Stimulated activated CD8-positive, alpha-beta memory T cell treated with anti-CD3 and anti-CD28 coated beads, Interleukin-15, amount 100 ng/mL, for 48 hours (primary cell): Measurements from ENCODE around the gene CACNA2D3.

ENCODE experiments used
- DNase-seq, 2 donors: peaks; one replicate each; pipeline ENCODE4 v3.0.0-alpha.2; 2020; ENCODE audit warnings: low read depth in 2 of 2

The CACNA2D3 gene

GRCh38 chr3:54745843-54746242 lies 623.5 kb downstream of the CACNA2D3 start:
- no peak for DNase-seq

DNA sequence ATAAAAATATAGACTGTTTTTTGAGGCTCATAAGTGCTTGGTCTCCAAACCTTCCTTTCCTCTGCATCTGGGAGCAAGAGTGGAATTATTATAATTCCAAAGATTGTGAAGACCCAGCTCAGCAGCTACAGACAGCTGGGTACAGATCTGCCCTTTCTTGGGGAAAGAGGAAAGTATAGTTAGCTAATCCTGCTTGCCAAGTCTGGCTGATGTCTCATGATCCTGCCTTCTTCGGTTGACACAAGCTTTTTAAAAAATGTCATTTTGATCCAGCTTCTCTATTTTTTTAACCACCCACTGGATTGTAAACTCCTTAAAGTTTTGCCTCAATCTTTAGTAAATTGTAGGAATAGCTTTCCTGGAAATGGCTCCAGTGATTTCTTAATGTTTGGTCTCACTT lies 624.4 kb downstream of the CACNA2D3 start:
- no peak for DNase-seq

DNA sequence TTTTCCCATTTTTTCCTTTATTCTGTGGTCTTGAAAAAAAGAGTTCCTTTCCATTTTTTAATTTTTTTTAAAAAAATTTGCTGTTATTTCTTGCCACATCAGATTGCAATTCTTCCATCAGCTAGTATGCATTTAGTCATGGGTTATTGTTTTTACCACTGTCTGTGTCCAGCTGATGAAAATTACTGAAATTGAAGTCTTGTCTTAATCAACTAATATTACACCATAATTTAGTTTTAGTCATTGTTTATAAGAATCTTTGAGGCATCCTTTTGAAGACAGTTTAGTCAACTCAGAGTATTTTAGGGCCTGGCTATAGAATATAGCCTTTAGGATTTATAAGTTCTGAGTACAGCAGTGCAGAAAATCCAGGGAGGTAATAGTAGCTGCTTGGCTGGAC lies 633.4 kb downstream of the CACNA2D3 start:
- no peak for DNase-seq

- DNase-seq, result no peak
Observed at GRCh38 chr3:54756330-54756731, 634.0 kb downstream of the CACNA2D3 start.

DNA sequence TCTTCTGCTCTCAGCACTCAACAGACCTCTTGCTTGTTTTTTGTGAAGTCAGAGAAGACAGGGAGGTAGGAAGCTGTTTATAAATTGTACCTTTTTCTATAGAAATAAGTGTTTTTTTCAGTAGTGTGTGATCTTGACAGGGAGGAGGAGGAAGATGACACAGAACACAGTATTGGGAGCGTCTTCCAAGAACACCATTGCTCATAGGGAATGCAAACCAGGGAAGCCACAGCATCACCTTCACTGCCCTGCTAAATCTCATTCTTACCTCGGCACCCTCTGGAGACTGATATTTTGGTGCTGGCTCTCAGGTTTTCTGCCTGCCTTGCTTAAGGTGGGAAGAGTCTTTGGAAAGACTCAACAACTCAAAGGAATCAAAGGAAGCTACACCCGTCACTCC lies 636.1 kb downstream of the CACNA2D3 start:
- DNase-seq, result no peak

DNA sequence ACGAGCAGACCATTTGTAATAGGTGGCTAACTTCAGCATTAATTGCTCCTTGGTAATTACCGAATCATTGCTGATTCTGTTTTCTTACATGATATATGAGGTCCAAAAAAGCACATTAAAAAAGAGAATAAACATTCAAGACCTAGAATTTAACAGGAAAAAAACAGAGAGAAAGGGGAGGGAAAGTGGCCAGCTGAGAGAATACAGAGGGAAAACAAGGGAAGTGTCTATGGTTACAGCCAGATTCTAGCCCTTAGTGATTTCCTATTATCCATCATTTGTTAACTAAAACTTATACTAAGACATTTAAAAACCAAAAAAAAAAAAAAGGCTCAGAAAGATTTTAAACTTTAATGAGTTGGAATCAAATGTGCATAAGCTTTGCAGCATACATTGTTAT lies 636.8 kb downstream of the CACNA2D3 start:
- DNase-seq, result no peak

GRCh38 chr3:54760201-54760600 lies 637.8 kb downstream of the CACNA2D3 start:
- DNase-seq, result no peak

DNA sequence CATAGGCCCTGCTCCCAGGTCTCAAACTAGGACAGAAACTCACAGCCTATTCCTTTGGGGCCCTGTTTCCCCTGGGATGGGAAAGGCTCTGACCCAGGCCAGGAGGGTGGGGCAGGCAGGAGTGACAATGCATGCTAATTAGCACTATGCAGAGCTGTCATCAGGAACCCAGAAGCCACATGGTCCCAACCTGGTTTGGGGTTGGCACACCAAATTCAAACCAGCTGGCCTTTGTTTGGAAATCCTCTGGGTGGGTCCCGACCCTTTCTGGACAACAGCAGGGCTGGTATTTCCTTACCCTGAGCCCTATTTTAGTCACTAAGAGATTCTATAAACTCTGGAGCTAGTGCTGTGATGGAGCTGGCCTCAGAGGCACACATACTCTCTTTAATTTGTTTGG lies 639.3 kb downstream of the CACNA2D3 start:
- DNase-seq, result no peak

DNA sequence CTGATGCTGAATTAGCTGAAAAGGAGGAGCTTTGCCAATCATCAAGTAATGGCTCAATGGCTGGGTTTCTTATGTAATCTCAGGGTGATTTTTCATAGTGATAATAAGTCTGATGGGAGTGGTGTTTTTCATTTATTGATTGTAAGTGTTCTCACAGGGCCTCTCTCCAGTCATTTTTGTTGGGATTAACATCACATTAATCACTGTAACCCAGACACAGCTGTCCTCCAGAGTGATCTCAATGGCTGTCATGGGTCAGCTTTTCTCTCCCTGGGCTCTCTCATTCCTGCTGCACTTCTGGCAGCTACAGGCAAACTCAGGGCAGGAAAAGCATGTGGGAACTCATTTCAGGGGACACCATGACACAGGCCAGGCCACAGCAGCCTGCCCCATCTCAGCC lies 642.6 kb downstream of the CACNA2D3 start:
- no peak for DNase-seq

DNA sequence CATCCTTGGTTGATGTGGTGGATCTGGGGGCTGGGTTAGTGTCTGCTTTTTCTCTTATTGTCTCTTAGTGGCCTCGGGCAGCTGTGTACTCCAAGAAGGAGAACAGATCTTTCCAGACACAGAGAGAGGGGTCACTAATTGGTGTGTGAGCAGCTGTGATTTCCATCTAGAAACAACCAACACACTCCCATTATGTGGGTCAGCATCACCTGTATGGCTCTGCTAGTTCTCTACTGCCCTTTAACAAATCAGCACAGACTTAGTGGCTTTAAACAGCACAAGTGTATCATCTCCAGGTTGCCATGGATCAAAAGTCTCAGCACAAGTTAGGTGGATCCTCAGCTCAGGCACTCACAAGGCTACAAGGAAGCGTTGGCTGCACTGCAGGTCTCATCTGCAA lies 648.7 kb downstream of the CACNA2D3 start:
- no peak for DNase-seq

DNA sequence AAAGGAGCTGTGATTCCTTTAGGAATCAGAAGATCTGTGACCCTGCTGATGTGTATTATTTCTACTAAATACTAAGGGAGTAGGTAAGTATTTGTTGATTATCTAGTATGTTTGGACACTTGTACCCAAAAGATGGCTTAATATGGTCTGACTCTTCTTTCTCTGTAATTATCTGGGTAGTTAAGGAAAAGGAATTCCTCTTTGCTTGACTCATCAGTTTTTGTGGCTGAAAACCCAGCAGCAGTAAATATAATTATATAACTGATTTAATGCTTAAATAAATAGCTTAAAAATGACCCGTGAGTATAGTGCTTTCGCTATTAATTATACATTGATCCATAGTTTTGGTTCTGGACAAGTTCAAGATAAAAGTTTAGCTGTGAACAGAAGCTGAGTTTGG lies 649.7 kb downstream of the CACNA2D3 start:
- DNase-seq, result no peak

GRCh38 chr3:54772746-54773145 lies 650.4 kb downstream of the CACNA2D3 start:
- no peak for DNase-seq

GRCh38 chr3:54773271-54773670 lies 650.9 kb downstream of the CACNA2D3 start:
- no peak for DNase-seq

DNA sequence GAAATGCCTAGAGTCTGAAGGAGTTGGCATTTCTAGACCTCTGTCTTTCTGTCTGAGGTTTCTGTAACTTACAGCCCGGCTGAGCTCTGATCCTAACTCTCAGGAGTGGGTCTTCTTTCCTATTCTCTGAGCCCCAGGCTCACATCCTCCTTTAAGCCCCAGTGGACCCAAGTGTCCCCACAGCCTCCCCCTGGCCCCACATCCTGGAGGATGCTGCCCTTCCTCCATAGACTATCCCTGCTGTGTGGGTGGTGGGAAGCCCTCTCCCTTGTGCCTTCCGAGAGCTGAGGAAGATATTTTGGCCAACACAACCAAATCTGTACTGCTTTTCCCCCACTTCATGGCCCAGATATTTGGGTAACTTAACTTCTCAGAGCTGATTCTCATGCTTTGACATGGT lies 654.2 kb downstream of the CACNA2D3 start:
- no peak for DNase-seq

DNA sequence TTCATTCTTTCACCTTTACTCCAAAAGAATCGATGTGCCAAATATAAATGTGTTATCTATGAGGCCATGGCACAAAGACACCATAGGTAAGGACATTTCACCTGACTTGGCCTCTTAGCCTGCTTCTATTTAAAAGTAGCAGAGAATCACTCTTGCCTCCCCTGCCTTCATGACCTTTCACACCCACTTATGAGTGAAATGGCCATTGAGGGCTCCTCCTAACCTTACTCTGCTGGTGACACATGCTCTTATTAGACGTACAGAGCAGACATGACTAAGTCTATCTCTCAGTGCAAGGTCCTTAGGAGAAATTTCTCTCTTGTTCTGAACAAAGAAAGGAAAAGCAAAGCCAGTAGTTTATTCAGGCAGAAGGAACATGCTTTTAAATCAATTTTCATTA lies 654.8 kb downstream of the CACNA2D3 start:
- DNase-seq, result no peak

GRCh38 chr3:54780336-54780735 lies 658.0 kb downstream of the CACNA2D3 start:
- no peak for DNase-seq

- DNase-seq, result no peak
Observed at GRCh38 chr3:54781728-54782127, 659.4 kb downstream of the CACNA2D3 start.

DNA sequence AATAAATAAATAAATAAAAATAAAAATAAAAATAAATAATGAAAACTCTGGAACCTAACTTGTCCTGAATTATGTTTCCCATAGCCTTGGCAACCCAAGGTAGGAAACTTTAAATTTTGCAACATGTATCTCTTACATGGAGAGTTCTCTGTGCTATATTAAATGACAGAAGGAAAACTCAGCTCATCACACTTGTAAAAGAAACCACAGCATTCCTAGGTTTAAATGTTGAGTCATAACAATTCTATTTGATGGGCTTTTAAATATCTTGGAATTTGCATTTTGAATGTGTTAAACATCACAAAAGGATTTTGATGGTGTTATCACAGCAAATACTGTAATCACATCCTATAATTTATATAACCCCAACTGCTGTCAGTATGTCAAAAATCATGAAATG lies 661.3 kb downstream of the CACNA2D3 start:
- no peak for DNase-seq

- DNase-seq, result no peak
Observed at GRCh38 chr3:54784021-54784420, 661.7 kb downstream of the CACNA2D3 start.

DNA sequence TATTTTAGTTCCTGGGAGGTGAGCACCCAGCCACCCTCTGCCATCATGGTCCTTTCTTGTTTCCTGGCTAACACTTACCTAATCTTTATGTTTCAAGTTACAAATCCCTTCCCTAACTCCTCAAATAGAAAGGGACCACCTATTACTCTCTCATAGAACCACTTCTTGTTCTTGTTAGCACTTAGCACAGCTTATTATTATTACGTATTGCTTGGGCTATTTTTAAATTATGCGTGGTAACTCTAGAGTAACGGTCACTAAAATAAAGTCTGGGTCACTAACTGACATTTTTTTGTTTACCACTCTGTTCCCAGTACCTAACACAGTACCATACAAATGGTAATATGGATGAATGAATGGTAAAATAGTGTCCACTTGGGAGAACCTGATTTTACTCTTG lies 663.6 kb downstream of the CACNA2D3 start:
- DNase-seq, result no peak

- no peak for DNase-seq
Observed at GRCh38 chr3:54790051-54790450, 667.7 kb downstream of the CACNA2D3 start.

DNA sequence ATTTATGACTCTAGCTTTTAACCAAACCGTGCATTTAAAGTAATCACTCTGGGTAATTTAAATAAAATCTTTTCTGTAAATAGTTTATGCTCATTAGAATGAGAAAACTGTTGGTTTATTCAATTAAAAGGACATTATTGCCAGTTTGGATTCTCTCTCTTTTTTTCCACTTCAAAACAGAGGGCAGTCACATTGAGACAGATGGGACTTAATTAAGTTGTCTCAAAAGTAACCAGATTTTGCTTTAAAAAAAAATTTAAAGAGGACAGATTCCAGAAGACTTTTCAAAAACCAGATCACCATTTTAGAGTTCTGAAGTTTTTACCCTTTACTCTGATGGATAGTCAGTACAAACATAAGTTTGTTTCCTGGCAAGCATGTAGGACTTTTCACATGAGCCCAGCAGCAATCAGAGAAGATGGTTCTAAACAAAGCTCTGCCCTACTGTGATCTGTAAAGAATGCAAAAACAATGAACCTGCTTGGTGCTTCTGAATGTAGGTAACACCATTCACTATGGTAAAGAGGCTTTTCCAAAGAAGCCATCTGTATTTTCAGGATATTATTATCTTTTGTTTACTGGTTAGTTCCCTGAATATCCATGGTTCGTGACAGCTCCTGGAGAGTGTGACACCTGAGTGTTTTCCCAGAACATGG lies 669.3 kb downstream of the CACNA2D3 start:
- DNase-seq, result no peak

DNA sequence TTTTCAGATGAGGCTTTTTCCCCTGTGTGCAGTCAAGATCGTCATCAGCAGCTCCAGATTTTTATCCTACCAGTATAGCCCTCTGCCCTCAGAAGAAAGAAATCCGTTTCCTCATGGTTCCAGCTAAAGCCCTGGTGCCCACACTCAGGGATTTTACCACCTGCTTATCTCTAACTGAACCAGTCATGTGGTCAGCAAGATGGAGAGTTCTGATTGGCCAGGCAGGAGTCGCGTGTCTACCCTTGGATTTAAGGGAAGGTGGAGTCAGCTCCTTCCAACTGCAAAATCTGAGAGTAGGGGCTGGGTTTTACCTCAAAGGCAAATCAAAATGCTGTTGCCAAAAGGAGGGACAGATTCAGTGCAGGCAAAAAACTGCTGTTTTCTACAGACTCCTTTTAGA lies 670.2 kb downstream of the CACNA2D3 start:
- DNase-seq, result no peak

GRCh38 chr3:54793171-54793570 lies 670.8 kb downstream of the CACNA2D3 start:
- no peak for DNase-seq
